ENCODE measurements around the gene ZC3H7A.
A peak's percentile ranks its signal among the peaks of the same experiment; 100 is the strongest.

Gene ZC3H7A

GRCh38 chr16:11794447-11794846, 2.6 kb downstream of the ZC3H7A start:
- no peak overlapping the region for H3K14ac ChIP-seq (ENCODE audit: low read length)
- H2BK12ac ChIP-seq (ENCODE audit: low read length) = no peak overlapping the region
- H2AFZ ChIP-seq (ENCODE audit: low read length) = no peak overlapping the region
- DNase-seq (ENCODE audit: low spot score) = no peak
- H2BK120ac ChIP-seq (ENCODE audit: low read depth, low read length) = no peak overlapping the region
- no peak overlapping the region for H3K18ac ChIP-seq (ENCODE audit: low read length)
- no peak overlapping the region for H3K23ac ChIP-seq (ENCODE audit: low read depth, low read length, poor library complexity)
- peaks cover 0 to 55% of the 10 kb centered on the region in 2 donors for H3K36me3 ChIP-seq (replicated peaks in 1 of 2; ENCODE audit: control insufficient read depth in 2 of 2, insufficient read depth in 2 of 2, low read length in 2 of 2)
- peaks cover 4% of the 10 kb centered on the region for H3K79me1 ChIP-seq (ENCODE audit: low read depth, low read length)
- H4K91ac ChIP-seq (ENCODE audit: low read depth, low read length, poor library complexity) = no peak overlapping the region
- H2AK5ac ChIP-seq (ENCODE audit: low read depth, low read length) = no peak overlapping the region
- H3K4me1 ChIP-seq (ENCODE audit: control insufficient read depth in 2 of 2, insufficient read depth in 1 of 2, low read depth in 1 of 2, low read length in 2 of 2) = peaks cover 17 to 20% of the 10 kb centered on the region in 2 donors
- no peak overlapping the region for H2BK15ac ChIP-seq (ENCODE audit: low read length)
- no peak overlapping the region for H3K4me2 ChIP-seq (ENCODE audit: insufficient read depth, low read length, poor library complexity, severe bottlenecking)
- no peaks in the 10 kb centered on the region for H3K27me3 ChIP-seq (ENCODE audit: control insufficient read depth in 3 of 3, insufficient read depth in 3 of 3, low read depth in 1 of 3, low read length in 3 of 3)
- no CpG with 5 or more reads among the region's 2 CpGs for WGBS, 2 donors (ENCODE audit: extremely low coverage in 2 of 2, insufficient read length in 2 of 2, insufficient replicate concordance in 1 of 2)
- H2BK5ac ChIP-seq (ENCODE audit: low read length) = no peak overlapping the region
- no peak overlapping the region for H3K4me3 ChIP-seq (ENCODE audit: low read length in 2 of 2)
- H3K27ac ChIP-seq (replicated peaks; ENCODE audit: low read length) = no peak overlapping the region
- no peak overlapping the region for H3K4ac ChIP-seq (ENCODE audit: low read length)
- no peak overlapping the region for H4K8ac ChIP-seq (ENCODE audit: low read depth, low read length)
- no peaks in the 10 kb centered on the region for H3K9me3 ChIP-seq (replicated peaks in 1 of 2; ENCODE audit: control insufficient read depth in 2 of 2, insufficient read depth in 1 of 2, low read depth in 1 of 2, low read length in 2 of 2)
- H3K9ac ChIP-seq (ENCODE audit: low read depth, low read length, poor library complexity) = no peak overlapping the region

GRCh38 chr16:11793840-11794239, 3.2 kb downstream of the ZC3H7A start:
- Histone ChIP-seq H2BK12ac (ENCODE audit: low read length) (no peak overlapping the region), H3K14ac (ENCODE audit: low read length) (no peak overlapping the region), H3K4me3 (ENCODE audit: low read length in 2 of 2) (no peak overlapping the region), H3K18ac (ENCODE audit: low read length) (no peak overlapping the region), H4K91ac (ENCODE audit: low read depth, low read length, poor library complexity) (no peak overlapping the region), H3K4ac (ENCODE audit: low read length) (no peak overlapping the region), H3K4me1 (ENCODE audit: control insufficient read depth in 2 of 2, insufficient read depth in 1 of 2, low read depth in 1 of 2, low read length in 2 of 2) (peaks cover 17% of the 10 kb centered on the region in 2 donors), H2AK5ac (ENCODE audit: low read depth, low read length) (no peak overlapping the region), H4K8ac (ENCODE audit: low read depth, low read length) (no peak overlapping the region), H2BK120ac (ENCODE audit: low read depth, low read length) (no peak overlapping the region), H3K27ac (replicated peaks; ENCODE audit: low read length) (no peak overlapping the region), H2AFZ (ENCODE audit: low read length) (no peak overlapping the region), H3K23ac (ENCODE audit: low read depth, low read length, poor library complexity) (no peak overlapping the region), H2BK15ac (ENCODE audit: low read length) (no peak overlapping the region), H3K9ac (ENCODE audit: low read depth, low read length, poor library complexity) (no peak overlapping the region), H3K79me1 (ENCODE audit: low read depth, low read length) (peaks cover 6% of the 10 kb centered on the region), H3K9me3 (replicated peaks in 1 of 2; ENCODE audit: control insufficient read depth in 2 of 2, insufficient read depth in 1 of 2, low read depth in 1 of 2, low read length in 2 of 2) (no peaks in the 10 kb centered on the region), H2BK5ac (ENCODE audit: low read length) (no peak overlapping the region), H3K4me2 (ENCODE audit: insufficient read depth, low read length, poor library complexity, severe bottlenecking) (no peak overlapping the region), H3K27me3 (ENCODE audit: control insufficient read depth in 3 of 3, insufficient read depth in 3 of 3, low read depth in 1 of 3, low read length in 3 of 3) (no peaks in the 10 kb centered on the region), H3K36me3 (replicated peaks in 1 of 2; ENCODE audit: control insufficient read depth in 2 of 2, insufficient read depth in 2 of 2, low read length in 2 of 2) (peaks cover 0 to 57% of the 10 kb centered on the region in 2 donors)
- WGBS, 2 donors (ENCODE audit: extremely low coverage in 2 of 2, insufficient read length in 2 of 2, insufficient replicate concordance in 1 of 2) = no CpG with 5 or more reads among the region's 7 CpGs
- no peak for DNase-seq (ENCODE audit: low spot score)

- H3K27ac ChIP-seq (replicated peaks; ENCODE audit: low read length) = no peak overlapping the region
- DNase-seq (ENCODE audit: low spot score) = no peak
- peaks cover 0 to 58% of the 10 kb centered on the region in 2 donors for H3K36me3 ChIP-seq (replicated peaks in 1 of 2; ENCODE audit: control insufficient read depth in 2 of 2, insufficient read depth in 2 of 2, low read length in 2 of 2)
- no peak overlapping the region for H2AK5ac ChIP-seq (ENCODE audit: low read depth, low read length)
- no peak overlapping the region for H2BK120ac ChIP-seq (ENCODE audit: low read depth, low read length)
- no peak overlapping the region for H3K18ac ChIP-seq (ENCODE audit: low read length)
- H2AFZ ChIP-seq (ENCODE audit: low read length) = no peak overlapping the region
- H3K23ac ChIP-seq (ENCODE audit: low read depth, low read length, poor library complexity) = no peak overlapping the region
- WGBS, 2 donors (ENCODE audit: extremely low coverage in 2 of 2, insufficient read length in 2 of 2, insufficient replicate concordance in 1 of 2) = no CpG with 5 or more reads among the region's 7 CpGs
- no peak overlapping the region for H3K14ac ChIP-seq (ENCODE audit: low read length)
- H3K4me2 ChIP-seq (ENCODE audit: insufficient read depth, low read length, poor library complexity, severe bottlenecking) = no peak overlapping the region
- H3K4me1 ChIP-seq (ENCODE audit: control insufficient read depth in 2 of 2, insufficient read depth in 1 of 2, low read depth in 1 of 2, low read length in 2 of 2) = peaks cover 11 to 12% of the 10 kb centered on the region in 2 donors
- no peak overlapping the region for H2BK15ac ChIP-seq (ENCODE audit: low read length)
- H3K9me3 ChIP-seq (replicated peaks in 1 of 2; ENCODE audit: control insufficient read depth in 2 of 2, insufficient read depth in 1 of 2, low read depth in 1 of 2, low read length in 2 of 2) = no peaks in the 10 kb centered on the region
- H2BK12ac ChIP-seq (ENCODE audit: low read length) = no peak overlapping the region
- H3K4ac ChIP-seq (ENCODE audit: low read length) = no peak overlapping the region
- H2BK5ac ChIP-seq (ENCODE audit: low read length) = no peak overlapping the region
- H3K4me3 ChIP-seq (ENCODE audit: low read length in 2 of 2) = no peak overlapping the region
- H4K91ac ChIP-seq (ENCODE audit: low read depth, low read length, poor library complexity) = no peak overlapping the region
- no peak overlapping the region for H4K8ac ChIP-seq (ENCODE audit: low read depth, low read length)
- no peaks in the 10 kb centered on the region for H3K27me3 ChIP-seq (ENCODE audit: control insufficient read depth in 3 of 3, insufficient read depth in 3 of 3, low read depth in 1 of 3, low read length in 3 of 3)
- H3K79me1 ChIP-seq (ENCODE audit: low read depth, low read length) = peaks cover 9% of the 10 kb centered on the region
- H3K9ac ChIP-seq (ENCODE audit: low read depth, low read length, poor library complexity) = no peak overlapping the region
Observed at GRCh38 chr16:11792410-11793241, 4.4 kb downstream of the ZC3H7A start.

- no peak overlapping the region for H4K8ac ChIP-seq (ENCODE audit: low read depth, low read length)
- H4K91ac ChIP-seq (ENCODE audit: low read depth, low read length, poor library complexity) = no peak overlapping the region
- no peak overlapping the region for H3K4me3 ChIP-seq (ENCODE audit: low read length in 2 of 2)
- peak overlapping the region; percentile 49 for H3K18ac ChIP-seq (ENCODE audit: low read length)
- H2BK15ac ChIP-seq (ENCODE audit: low read length) = no peak overlapping the region
- no peak overlapping the region for H3K23ac ChIP-seq (ENCODE audit: low read depth, low read length, poor library complexity)
- WGBS, 2 donors (ENCODE audit: extremely low coverage in 2 of 2, insufficient read length in 2 of 2, insufficient replicate concordance in 1 of 2) = no CpG with 5 or more reads among the region's 8 CpGs
- no peak overlapping the region for H3K9ac ChIP-seq (ENCODE audit: low read depth, low read length, poor library complexity)
- no peaks in the 10 kb centered on the region for H3K27me3 ChIP-seq (ENCODE audit: control insufficient read depth in 3 of 3, insufficient read depth in 3 of 3, low read depth in 1 of 3, low read length in 3 of 3)
- no peak overlapping the region for H2BK12ac ChIP-seq (ENCODE audit: low read length)
- DNase-seq (ENCODE audit: low spot score) = no peak
- no peak overlapping the region for H2AK5ac ChIP-seq (ENCODE audit: low read depth, low read length)
- H2BK120ac ChIP-seq (ENCODE audit: low read depth, low read length) = no peak overlapping the region
- no peak overlapping the region for H3K14ac ChIP-seq (ENCODE audit: low read length)
- peaks cover 11% of the 10 kb centered on the region for H3K79me1 ChIP-seq (ENCODE audit: low read depth, low read length)
- H3K27ac ChIP-seq (replicated peaks; ENCODE audit: low read length) = peak overlapping the region; percentile 31
- H3K4me2 ChIP-seq (ENCODE audit: insufficient read depth, low read length, poor library complexity, severe bottlenecking) = no peak overlapping the region
- H2AFZ ChIP-seq (ENCODE audit: low read length) = no peak overlapping the region
- H3K4ac ChIP-seq (ENCODE audit: low read length) = no peak overlapping the region
- H2BK5ac ChIP-seq (ENCODE audit: low read length) = no peak overlapping the region
- peaks cover 0 to 58% of the 10 kb centered on the region in 2 donors for H3K36me3 ChIP-seq (replicated peaks in 1 of 2; ENCODE audit: control insufficient read depth in 2 of 2, insufficient read depth in 2 of 2, low read length in 2 of 2)
- H3K4me1 ChIP-seq (ENCODE audit: control insufficient read depth in 2 of 2, insufficient read depth in 1 of 2, low read depth in 1 of 2, low read length in 2 of 2) = peaks cover 11 to 12% of the 10 kb centered on the region in 2 donors
- no peaks in the 10 kb centered on the region for H3K9me3 ChIP-seq (replicated peaks in 1 of 2; ENCODE audit: control insufficient read depth in 2 of 2, insufficient read depth in 1 of 2, low read depth in 1 of 2, low read length in 2 of 2)
Observed at GRCh38 chr16:11791144-11791828, 5.8 kb downstream of the ZC3H7A start.
